Posterior vena cava (tissue), 2 donors: ENCODE measurements around the gene ZYX. TPM values are rescaled to one million over a fixed set of nuclear protein-coding genes. Genes with fewer than 3 reads are reported as not detected.
"Not testable (repeated sequence)": the region's sequence is repeated elsewhere in the genome, so short reads cannot be mapped to it uniquely, and the experiment has no call there.

ENCODE experiments used
- DNase-seq: peaks from one replicate; pipeline ENCODE4 v3.0.0-alpha.2; 2020; ENCODE audit warnings: low spot score
- intact Hi-C, 2 donors: fragments of 100-400 bp; cut with DNase I; formaldehyde crosslinking; loops; one replicate each; pipeline versions ENCODE4 v1.14.1 to v1.14.2; 2022 to 2023
- total RNA-seq, 2 donors: library from RNA; stranded (reverse); fragmentation: NEBNext Ultra II Directional; extraction: Animal tissue kit (Norgen Biotek cat#: 25700); gene quantifications; one replicate each; pipeline ENCODE4 v1.2.1, GENCODE V29; 2021
- donor health status: DM: yes; HTN: yes; CAD: no.
- donor health status: DM: yes; HTN: yes; CAD: no.

ZYX gene
- total RNA-seq, 2 donors from 2014 or later, result 388 to 407 TPM

DNA sequence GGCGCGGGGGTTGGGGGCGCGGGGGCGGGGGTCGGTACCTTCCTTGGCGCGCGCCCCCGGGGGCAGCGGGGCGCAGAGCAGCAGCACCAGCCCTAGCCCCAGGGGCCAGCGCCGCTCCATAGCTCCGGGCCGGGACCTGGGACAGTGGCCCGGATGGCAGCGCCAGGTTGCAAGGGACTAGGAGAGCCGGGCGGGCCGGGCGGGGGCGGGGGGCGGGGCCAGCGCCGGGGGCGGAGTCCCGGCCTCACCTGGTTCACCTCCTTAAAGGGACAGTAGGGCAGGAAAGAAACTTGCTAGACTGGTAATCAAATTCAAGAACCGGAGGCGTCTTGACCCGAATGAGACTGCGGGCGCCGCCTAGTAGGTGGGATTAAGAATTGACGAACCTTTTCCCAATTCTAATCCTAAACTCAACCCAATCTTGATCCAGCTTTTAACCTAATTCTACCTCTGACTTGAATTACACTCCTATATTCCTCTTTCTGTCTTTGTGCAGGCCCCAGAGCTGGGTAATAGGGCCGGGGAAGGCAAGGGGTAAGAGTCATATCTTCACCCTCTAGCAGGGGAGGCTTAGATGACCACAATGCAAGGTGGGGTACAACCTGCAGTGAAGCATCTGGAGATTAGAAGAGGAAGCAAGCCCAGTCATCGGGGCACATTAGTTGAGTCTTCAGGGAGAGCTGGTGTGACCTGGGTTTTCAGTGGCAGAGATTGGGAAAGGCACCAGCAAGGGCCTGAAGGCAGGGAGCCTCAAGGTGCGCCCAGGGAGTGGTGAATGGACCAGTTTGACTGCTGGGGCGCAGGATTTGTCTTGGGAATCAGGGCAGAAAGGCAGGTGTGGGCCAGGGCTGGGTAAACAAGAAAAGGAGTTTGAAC is 27.8 kb downstream of the ZYX start, which contains the start of gene EPHA1:
TSS of gene EPHA1 (minus strand) at position 171 of the 876 bp plus-strand sequence. CDS start at position 120, 51 bp downstream.
- intact Hi-C loops, result no loop called here
- DNase-seq, result peak; percentile 76

DNA sequence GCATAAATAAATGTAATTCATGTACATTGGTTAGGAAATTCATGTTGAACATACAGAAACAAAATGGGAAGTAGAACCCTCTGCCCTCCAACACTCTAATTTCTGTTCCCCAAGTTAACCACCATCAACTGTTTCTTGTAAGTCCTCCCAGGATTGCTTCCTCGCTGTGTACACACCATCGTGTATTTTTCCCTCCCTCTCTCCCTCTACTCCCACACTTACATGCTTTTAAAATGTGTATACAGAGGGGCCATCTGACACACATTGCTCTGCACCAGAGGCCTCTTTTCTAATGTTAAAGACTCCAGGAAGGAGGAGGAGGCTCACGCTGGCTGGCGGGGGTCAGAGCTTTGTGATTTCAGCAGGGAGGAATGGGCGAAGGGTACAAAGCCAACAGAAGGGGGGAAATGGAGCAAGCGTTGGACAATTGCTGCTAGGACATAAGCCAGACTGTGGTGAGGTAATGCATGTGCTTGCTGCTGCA is 29.4 kb downstream of the ZYX start:
- intact Hi-C loops, result loop anchor here (5.0 to 10.0 kb wide), 3 partner anchors 33 to 1038 kb away; no protein-coding TSS in a partner anchor
- peak; percentile 82 for DNase-seq

DNA sequence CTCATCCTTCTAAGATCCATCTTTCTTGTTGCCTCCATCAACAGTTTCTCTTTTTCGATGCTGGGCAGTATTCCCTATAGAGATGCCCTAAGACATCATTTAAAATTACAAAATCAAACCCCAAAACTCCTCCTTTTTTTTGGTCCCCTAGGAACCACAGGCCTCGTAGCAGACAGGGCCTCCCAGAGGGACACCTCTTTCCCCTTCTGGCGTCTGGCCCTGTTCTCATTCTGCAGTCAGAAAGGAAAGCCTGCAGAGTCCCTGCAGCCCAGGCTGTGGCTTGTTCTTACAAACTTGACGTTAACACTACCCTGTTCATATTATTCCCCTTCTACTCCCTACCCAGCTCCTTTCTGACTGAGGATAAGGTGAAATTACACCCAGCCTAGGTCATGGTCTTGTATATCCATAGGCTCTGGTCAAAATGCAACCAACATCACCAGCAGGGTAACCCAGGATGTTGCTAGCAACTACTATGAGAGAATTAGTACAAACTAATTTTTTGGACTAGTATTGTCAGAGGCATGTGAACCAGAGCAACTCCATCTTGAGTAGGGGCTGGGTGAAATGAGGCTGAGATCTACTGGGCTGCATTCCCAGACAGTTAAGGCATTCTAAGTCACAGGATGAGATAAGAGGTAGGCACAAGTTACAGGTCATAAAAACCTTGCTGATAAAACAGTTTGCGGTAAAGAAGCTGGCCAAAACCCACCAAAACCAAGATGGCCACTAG is 31.0 kb downstream of the ZYX start:
- no peak for DNase-seq
- intact Hi-C loops, result loop anchor here (5.0 to 10.0 kb wide), 3 partner anchors 35 to 1040 kb away; no protein-coding TSS in a partner anchor

DNA sequence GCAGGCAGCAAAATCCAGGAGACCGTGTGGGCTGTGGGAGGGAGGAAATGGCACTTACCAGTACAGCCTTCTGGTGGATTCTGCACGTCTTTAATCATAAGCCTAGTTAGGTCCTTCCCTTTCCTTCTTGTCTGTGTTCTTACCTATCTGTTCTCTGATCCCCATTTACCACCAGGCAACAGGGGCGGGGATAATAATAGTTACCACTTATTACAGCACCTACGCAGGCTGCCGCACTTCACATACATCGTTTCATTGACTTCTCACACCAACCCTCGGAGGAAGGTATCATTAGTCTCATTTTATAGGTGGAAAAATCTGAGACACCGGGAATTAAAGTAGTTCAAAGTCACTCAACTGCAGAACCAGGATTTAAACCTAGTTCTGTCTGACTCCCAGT is 32.0 kb downstream of the ZYX start:
- DNase-seq, result no peak
- intact Hi-C loops, result loop anchor here (5.0 to 10.0 kb wide), 3 partner anchors 36 to 1041 kb away; no protein-coding TSS in a partner anchor

DNA sequence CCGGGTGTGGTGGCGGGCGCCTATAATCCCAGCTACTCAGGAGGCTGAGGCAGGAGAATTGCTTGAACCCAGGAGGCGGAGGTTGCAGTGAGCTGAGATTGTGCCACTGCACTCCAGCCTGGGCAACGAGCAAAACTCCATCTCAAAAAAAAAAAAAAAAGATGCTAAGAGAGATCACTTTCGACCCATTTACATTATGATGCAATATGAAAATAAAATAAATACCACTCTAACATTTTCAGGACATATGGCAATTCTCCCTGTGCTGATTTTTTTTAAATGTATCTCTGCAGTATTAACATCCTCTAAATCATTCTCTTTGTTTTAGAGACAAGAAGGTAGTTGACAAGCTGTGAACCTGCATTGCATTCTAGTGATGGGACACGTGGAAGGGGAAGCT is 34.1 kb downstream of the ZYX start:
- not testable (repeated sequence) for DNase-seq
- intact Hi-C loops, result loop anchor here (5.0 to 10.0 kb wide), 2 partner anchors 90 to 173 kb away; no protein-coding TSS in a partner anchor

DNA sequence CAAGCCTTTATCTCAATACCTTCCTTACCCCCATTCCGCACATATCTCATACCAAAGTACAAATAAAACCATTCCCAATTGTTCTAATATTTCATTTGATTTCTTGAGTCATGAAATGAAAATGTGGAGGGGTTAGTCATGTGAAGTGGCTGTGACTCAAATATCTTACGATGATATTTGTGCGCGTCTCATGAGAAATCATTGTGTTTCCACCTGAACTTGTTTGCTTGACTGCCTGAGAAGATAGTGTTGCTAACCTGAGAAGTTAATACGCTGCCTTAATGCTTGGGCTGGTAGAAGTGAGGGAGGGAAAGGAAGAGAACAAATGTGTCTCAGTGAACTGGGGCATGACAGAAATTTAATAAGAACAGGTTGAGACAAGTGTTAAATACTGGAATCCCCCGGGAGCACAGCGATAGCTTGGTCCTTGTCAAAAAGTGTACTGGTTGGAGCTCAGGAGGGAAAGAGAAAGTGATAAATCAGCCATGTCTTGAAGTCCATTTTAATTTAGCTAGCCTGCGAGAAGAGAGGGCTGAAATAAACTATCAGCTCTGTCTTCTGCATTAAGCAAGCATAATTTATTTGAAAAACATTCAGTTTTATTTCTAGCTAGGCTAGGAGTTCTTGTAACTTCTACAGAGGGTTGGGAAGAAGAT is 34.7 kb downstream of the ZYX start:
- intact Hi-C loops, result loop anchor here (5.0 to 10.0 kb wide), 2 partner anchors 91 to 174 kb away; no protein-coding TSS in a partner anchor
- DNase-seq, result no peak

DNA sequence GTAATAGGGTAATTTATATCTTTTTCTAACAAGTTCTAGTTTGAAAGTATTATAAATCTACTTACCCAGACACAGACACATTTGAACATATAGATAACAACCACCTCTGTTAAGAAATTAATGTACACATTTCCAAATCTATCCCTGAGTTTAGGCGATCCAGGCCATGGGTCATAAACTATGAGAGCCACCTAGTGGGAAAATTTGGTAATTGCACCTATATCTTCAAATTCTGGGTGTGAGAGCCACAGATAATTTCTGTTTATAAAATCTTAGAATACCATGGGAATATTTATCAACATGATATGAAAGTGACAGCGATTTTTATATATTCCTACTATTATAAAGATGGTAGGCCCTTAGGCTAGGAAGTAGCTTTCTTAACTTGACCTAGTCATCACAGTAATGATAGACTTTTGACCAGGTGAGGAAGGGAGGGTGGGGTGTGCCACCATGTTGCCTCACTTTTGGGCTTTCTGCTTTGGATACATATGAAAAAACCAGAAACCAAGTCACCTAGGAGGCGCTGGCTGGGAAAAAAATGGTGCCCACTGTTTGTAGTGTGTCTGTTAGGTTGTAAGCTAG is 35.5 kb downstream of the ZYX start:
- DNase-seq, result no peak
- intact Hi-C loops, result loop anchor here (5.0 to 10.0 kb wide), 2 partner anchors 92 to 174 kb away; no protein-coding TSS in a partner anchor

DNA sequence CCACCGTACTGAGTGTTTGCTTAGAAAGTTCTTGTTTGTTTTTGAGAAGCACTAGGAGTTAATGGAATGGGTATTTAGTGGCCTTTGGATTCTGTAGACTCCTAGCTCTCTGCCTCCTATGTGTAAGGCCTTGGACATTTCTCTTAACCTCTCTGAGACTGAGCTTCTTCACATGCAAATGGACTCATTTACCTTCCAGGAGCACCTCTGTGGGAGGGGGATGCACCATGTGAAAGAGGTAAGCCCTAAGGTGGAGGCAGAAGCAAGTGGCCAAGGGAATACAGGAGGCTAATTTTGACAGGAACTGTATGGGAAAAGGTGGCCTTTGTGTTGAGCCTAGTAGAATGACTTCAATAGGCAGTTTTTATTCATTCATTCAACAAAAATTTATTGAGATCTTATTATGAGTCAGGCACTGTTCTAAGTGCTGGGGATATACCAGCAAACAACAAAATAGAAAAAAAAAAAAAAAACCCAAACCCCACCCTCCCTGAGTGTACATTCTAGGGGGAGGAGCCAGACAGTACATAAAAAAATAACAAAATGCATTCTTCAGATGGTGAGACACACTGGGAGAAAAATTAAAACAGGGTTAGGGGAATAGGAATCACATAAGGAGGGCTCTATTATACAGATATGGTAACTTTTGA is 36.7 kb downstream of the ZYX start:
- intact Hi-C loops, result loop anchor here (5.0 to 10.0 kb wide), 2 partner anchors 93 to 176 kb away; no protein-coding TSS in a partner anchor
- no peak for DNase-seq

DNA sequence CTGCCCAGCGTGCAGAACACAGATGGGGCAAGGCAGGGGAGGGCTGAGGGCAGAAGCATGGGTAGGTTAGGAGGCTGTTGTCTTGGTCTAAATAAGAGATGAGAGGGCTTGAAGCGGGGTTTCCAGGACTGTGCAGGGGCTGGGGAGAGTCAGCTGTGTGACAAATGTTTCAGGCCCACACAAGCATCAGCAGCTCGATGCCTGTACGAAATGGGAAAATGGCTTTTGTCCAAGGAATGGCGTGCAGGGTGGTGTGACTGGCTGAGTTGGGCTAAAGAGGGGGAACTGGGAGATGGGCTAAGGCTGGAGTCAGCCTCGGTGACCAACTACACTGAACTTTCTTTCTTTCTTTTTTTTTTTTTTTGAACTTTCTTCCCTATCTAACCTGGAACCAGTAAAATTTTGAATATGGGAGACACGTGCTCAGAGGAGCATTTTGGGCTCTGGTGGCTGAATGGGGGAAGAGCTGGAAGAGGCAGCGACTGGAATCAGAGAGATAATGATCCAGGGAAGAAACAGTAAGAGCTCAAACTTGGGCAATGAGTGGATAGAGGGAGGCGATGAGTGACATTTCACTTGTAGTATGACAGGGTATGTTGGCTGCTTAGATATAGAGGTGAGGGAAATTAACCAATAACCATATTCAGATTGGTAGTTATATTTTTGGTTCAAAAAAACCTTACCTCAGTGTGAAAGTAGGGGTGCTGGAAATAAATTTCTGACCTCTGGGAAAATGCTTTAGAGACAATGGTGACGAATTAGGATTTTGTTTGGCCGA is 37.7 kb downstream of the ZYX start:
- intact Hi-C loops, result loop anchor here (5.0 to 10.0 kb wide), 2 partner anchors 94 to 177 kb away; no protein-coding TSS in a partner anchor
- DNase-seq, result no peak

DNA sequence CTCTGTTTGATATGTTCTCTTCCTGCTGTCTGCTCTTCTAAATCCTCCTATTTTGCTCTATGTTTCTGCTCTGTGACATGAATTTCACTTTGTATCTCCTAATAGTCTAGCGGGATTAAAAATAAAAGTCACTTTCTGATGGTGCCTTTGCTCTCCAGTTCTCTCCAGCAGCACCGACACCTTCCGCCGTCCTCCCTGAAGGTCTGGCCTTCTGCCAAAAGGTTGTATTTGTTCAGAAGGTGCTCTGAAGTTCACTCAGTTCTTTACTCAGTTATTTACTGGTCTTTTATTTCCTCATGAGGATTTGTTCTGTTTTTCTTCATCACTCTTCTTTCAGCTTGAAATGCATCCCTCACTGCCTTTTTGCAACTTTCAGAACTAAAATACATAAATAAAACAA is 38.7 kb downstream of the ZYX start:
- no peak for DNase-seq
- intact Hi-C loops, result loop anchor here (5.0 to 10.0 kb wide), 2 partner anchors 95 to 178 kb away; no protein-coding TSS in a partner anchor

DNA sequence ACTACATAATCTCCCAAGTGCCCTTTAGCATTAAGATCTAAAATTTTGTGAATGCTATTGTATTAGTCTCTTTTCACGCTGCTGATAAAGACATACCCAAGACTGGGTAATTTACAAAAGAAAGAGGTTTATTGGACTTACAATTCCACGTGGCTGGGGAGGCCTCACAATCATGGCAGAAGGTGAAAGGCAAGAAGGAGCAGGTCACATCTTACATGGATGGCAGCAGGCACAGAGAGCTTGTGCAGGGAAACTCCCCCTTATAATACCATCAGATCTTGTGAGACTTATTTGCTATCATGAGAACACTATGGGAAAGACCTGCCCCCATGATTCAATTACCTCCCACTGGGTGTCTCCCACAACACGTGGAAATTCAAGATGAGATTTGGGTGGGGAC is 39.5 kb downstream of the ZYX start:
- DNase-seq, intact Hi-C loops: not testable (repeated sequence)

DNA sequence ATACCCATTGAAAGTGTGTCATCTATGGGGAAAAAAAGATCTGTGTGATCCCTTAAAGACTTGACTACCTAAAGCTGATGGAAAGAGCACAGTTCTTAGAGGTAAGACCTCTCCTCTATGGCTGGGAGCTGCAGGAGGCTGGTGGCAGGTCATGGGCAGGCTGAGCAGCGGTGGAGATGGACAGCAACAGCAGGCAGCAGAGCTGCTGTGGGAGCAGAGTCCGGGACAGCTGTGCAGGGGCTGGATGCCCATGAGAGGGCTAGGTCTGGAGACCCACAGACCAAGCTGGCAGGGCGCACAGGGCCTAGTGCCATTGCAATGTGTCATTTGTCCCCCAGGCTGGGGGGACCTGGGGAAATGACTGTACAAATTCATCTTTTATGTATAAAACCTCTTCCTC is 40.9 kb downstream of the ZYX start:
- no peak for DNase-seq
- intact Hi-C loops, result no loop called here

DNA sequence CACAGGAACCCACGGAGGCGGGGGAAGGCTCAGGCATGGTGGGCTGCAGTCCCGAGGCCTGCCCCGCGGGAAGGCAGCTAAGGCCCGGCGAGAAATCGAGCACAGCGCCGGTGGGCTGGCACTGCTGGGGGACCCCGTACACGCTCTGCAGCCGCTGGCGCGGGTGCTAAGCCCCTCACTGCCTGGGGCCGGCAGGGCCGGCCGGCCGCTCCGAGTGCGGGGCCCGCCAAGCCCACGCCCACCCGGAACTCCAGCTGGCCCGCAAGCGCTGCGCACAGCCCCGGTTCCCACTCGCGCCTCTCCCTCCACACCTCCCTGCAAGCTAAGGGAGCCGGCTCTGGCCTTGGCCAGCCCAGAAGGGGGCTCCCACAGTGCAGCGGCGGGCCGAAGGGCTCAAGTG is 43.3 kb downstream of the ZYX start:
- intact Hi-C loops, DNase-seq: not testable (repeated sequence)

DNA sequence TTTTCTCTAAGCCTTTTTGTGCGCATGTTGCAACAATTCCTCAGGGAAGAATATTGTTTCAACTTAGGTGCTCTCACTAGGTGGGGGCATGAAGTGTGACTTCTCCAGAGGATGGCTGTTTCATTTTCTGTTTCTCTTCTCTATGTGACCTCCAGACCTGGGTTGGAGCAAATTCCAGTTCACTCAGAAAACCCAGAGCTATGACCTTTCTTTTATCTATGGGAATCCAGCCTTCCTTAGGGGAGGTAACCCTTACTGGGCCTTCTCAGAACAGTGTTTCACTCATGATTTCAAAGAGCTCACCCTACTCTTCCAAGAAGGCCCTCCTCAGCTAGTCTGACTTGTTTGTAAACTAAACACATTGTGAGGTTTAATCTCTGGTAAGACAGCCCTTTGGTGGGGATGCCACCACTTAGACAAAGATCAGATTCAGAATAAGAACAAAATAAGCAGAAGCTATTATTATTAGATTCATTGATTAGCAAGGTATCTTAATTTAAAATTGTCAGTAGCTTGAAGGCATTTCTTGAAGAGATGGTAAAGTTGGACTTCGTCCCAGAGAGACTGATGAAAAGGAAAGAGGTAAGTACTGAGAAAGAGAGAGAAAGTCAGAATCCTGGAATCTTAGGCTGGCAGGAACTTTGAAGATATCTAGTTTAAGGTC is 45.5 kb downstream of the ZYX start:
- intact Hi-C loops, result no loop called here
- no peak for DNase-seq

DNA sequence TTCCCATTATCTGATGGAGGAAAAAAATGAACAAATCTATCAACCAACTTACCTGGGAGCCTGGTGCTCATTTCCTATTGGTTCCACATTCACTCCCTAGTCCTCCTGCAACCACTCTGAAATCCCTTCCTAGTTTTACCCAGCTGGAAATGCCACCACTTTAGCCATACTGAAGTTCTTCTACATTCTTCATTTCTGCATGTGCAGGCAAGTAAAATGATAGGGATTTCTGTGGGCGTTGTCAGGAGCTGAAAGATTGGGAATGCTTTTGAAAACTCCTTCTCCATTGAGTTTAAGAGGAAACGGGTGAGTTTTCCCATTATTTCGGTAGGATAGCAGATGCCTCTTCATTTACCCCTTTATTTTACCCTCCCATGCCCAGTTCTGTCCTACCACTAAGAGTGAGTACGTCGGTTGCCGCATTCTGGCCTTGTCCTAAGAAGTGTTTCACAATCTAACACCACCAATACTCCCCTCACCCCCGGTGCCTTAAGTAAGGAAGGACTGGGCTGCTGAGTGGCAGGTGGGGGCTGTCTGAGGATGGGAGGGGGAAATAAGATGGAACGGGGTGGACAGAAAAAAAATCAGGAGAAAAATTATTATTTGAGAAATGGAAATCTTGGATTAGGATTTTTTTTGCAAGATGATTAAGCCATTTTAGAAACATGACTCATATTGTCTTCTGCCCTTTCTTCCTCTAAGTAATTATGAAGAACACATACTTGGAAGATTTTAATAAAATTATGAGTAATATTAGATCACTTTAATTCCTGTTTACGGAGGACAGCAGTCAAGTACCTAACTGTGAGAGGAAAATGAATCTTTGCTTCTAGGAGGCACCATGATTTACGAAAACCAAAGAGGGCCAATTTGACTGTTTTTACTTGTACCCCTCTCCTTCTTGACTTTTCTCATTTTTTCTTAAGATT is 48.9 kb downstream of the ZYX start:
- no peak for DNase-seq
- intact Hi-C loops, result no loop called here

DNA sequence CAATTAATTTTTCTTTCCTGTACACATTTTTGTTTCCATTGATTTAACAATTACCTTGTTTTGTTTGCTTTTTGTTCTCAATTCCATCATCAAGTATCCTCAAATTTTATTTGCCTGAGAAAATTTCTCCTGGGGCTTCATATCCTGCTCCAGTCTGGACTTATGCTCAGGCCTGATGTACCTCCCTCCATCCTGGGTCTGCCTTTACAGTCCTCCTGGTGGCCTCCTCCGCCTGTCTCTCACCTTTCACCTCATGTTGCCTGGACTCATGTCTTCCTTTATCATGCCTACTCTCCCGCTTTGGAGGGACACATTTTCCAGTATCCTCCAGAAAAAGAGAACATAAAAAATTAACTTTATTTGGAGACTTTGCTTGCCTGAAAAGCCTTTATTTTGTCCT is 50.0 kb downstream of the ZYX start:
- intact Hi-C loops, result no loop called here
- no peak for DNase-seq
